HL-60 (cell line): Measurements from ENCODE around the gene LAMP1.

Source experiments
- DNase-seq, 2 experiments: peaks; one replicate each; pipeline ENCODE4 v3.0.0-alpha.2; 2010 to 2020; ENCODE audit warnings: low read depth in 1 of 2, low spot score in 1 of 2
- H3K27ac ChIP-seq: fragments of 250-450 bp; sonication (Bioruptor Pico); replicated peaks from 2 replicates; pipeline ENCODE4 v1.5.1; 2020; ENCODE audit warnings: mild to moderate bottlenecking, moderate library complexity
- H3K27me3 ChIP-seq: fragments of 250-450 bp; sonication (Bioruptor Pico); 2 replicates; pipeline ENCODE4 v1.5.1; 2021; ENCODE audit warnings: mild to moderate bottlenecking, moderate library complexity; ENCODE audit not compliant: insufficient read depth, poor library complexity, severe bottlenecking
- H3K4me3 ChIP-seq: replicated peaks from 2 replicates; pipeline ENCODE4 v1.5.1; 2011; ENCODE audit warnings: mild to moderate bottlenecking, control low read depth, low read length; ENCODE audit not compliant: insufficient read depth
- GABPA ChIP-seq: IDR thresholded peaks from 2 replicates; pipeline ENCODE4 v1.6.1; 2012; ENCODE audit warnings: low read depth
- POLR2AphosphoS5 ChIP-seq: IDR thresholded peaks from 2 replicates; pipeline ENCODE4 v1.6.1; 2012; ENCODE audit warnings: low read depth
- SPI1 ChIP-seq: IDR thresholded peaks from 2 replicates; pipeline ENCODE4 v1.6.1; 2012; ENCODE audit warnings: low read depth, mild to moderate bottlenecking, borderline replicate concordance
- TF ChIP-seq, protein P1 (sequence below): IDR thresholded peaks from one replicate; pipeline ENCODE4 v1.5.1; 2011; ENCODE audit warnings: low read length, control low read depth, inconsistent platforms; ENCODE audit not compliant: insufficient read depth
- TF ChIP-seq, protein P2 (sequence below): IDR thresholded peaks from 2 replicates; pipeline ENCODE4 v1.6.1; 2012; ENCODE audit warnings: low read depth; ENCODE audit not compliant: insufficient replicate concordance

LAMP1 gene

GRCh38 chr13:113272701-113273181 lies 24.3 kb upstream of the LAMP1 start:
- DNase-seq = peak in 1 of 2 experiments; percentile 78
- H3K27ac ChIP-seq = no peak overlapping the region
- TF ChIP-seq SPI1 = peak; percentile 64
- TF ChIP-seq GABPA = no peak
- H3K4me3 ChIP-seq = no peak overlapping the region
- H3K27me3 ChIP-seq = no peaks in the 10 kb centered on the region

GRCh38 chr13:113273321-113273720 lies 23.7 kb upstream of the LAMP1 start:
- DNase-seq = no peak
- no peak for TF ChIP-seq POLR2AphosphoS5
- TF ChIP-seq, protein P1, sequence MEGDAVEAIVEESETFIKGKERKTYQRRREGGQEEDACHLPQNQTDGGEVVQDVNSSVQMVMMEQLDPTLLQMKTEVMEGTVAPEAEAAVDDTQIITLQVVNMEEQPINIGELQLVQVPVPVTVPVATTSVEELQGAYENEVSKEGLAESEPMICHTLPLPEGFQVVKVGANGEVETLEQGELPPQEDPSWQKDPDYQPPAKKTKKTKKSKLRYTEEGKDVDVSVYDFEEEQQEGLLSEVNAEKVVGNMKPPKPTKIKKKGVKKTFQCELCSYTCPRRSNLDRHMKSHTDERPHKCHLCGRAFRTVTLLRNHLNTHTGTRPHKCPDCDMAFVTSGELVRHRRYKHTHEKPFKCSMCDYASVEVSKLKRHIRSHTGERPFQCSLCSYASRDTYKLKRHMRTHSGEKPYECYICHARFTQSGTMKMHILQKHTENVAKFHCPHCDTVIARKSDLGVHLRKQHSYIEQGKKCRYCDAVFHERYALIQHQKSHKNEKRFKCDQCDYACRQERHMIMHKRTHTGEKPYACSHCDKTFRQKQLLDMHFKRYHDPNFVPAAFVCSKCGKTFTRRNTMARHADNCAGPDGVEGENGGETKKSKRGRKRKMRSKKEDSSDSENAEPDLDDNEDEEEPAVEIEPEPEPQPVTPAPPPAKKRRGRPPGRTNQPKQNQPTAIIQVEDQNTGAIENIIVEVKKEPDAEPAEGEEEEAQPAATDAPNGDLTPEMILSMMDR = no peak
- TF ChIP-seq, protein P2, sequence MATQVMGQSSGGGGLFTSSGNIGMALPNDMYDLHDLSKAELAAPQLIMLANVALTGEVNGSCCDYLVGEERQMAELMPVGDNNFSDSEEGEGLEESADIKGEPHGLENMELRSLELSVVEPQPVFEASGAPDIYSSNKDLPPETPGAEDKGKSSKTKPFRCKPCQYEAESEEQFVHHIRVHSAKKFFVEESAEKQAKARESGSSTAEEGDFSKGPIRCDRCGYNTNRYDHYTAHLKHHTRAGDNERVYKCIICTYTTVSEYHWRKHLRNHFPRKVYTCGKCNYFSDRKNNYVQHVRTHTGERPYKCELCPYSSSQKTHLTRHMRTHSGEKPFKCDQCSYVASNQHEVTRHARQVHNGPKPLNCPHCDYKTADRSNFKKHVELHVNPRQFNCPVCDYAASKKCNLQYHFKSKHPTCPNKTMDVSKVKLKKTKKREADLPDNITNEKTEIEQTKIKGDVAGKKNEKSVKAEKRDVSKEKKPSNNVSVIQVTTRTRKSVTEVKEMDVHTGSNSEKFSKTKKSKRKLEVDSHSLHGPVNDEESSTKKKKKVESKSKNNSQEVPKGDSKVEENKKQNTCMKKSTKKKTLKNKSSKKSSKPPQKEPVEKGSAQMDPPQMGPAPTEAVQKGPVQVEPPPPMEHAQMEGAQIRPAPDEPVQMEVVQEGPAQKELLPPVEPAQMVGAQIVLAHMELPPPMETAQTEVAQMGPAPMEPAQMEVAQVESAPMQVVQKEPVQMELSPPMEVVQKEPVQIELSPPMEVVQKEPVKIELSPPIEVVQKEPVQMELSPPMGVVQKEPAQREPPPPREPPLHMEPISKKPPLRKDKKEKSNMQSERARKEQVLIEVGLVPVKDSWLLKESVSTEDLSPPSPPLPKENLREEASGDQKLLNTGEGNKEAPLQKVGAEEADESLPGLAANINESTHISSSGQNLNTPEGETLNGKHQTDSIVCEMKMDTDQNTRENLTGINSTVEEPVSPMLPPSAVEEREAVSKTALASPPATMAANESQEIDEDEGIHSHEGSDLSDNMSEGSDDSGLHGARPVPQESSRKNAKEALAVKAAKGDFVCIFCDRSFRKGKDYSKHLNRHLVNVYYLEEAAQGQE = no peak
- no peak for TF ChIP-seq SPI1
- TF ChIP-seq GABPA = no peak
- Histone ChIP-seq H3K27ac (peak overlapping the region; percentile 10; the same call in 1 of the 2 replicates), H3K27me3 (no peaks in the 10 kb centered on the region), H3K4me3 (no peak overlapping the region)

- H3K27ac ChIP-seq = peak overlapping the region; percentile 7; the same call in 1 of the 2 replicates
Measured at GRCh38 chr13:113273851-113274590, 23.0 kb upstream of the LAMP1 start.

GRCh38 chr13:113274721-113275120 lies 22.3 kb upstream of the LAMP1 start:
- no peak overlapping the region for H3K27ac ChIP-seq
- no peaks in the 10 kb centered on the region for H3K27me3 ChIP-seq
- H3K4me3 ChIP-seq = no peak overlapping the region
- DNase-seq = no peak
- TF ChIP-seq GABPA = no peak
- TF ChIP-seq, protein P2 = no peak
- TF ChIP-seq, protein P1 = no peak
- TF ChIP-seq SPI1 = no peak
- no peak for TF ChIP-seq POLR2AphosphoS5

More at GRCh38 chr13:113273851-113274590, 23.0 kb upstream of the LAMP1 start:
- TF ChIP-seq POLR2AphosphoS5 (peak; percentile 26; the same call in 1 of the 2 replicates), GABPA (no peak)
- no peak overlapping the region for H3K4me3 ChIP-seq
- peak; percentile 54 to 84 for DNase-seq
- H3K27me3 ChIP-seq = no peaks in the 10 kb centered on the region
